ENCODE results near the gene CLSTN2. TPM values are rescaled to one million over a fixed set of nuclear protein-coding genes. Genes with fewer than 3 reads are reported as not detected.

The CLSTN2 gene
- total RNA-seq, 1 donor from 2014 or later, result 9.7 TPM

- DNase-seq (ENCODE audit: low read depth), result no peak
- TF ChIP-seq, protein P1, sequence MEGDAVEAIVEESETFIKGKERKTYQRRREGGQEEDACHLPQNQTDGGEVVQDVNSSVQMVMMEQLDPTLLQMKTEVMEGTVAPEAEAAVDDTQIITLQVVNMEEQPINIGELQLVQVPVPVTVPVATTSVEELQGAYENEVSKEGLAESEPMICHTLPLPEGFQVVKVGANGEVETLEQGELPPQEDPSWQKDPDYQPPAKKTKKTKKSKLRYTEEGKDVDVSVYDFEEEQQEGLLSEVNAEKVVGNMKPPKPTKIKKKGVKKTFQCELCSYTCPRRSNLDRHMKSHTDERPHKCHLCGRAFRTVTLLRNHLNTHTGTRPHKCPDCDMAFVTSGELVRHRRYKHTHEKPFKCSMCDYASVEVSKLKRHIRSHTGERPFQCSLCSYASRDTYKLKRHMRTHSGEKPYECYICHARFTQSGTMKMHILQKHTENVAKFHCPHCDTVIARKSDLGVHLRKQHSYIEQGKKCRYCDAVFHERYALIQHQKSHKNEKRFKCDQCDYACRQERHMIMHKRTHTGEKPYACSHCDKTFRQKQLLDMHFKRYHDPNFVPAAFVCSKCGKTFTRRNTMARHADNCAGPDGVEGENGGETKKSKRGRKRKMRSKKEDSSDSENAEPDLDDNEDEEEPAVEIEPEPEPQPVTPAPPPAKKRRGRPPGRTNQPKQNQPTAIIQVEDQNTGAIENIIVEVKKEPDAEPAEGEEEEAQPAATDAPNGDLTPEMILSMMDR (conservative IDR thresholded peaks at IDR 0.05; ENCODE audit: low read depth, low read length), result no peak
- H3K4me3 ChIP-seq (ENCODE audit: low read depth, low read length), result no peak overlapping the region
These were observed 254.3 kb downstream of the CLSTN2 start for GRCh38 chr3:140189267-140189666.

GRCh38 chr3:140189976-140190375 is 255.0 kb downstream of the CLSTN2 start:
- TF ChIP-seq, protein P1 (conservative IDR thresholded peaks at IDR 0.05; ENCODE audit: low read depth, low read length), result no peak
- no peak for DNase-seq (ENCODE audit: low read depth)
- no peak overlapping the region for H3K4me3 ChIP-seq (ENCODE audit: low read depth, low read length)

DNA sequence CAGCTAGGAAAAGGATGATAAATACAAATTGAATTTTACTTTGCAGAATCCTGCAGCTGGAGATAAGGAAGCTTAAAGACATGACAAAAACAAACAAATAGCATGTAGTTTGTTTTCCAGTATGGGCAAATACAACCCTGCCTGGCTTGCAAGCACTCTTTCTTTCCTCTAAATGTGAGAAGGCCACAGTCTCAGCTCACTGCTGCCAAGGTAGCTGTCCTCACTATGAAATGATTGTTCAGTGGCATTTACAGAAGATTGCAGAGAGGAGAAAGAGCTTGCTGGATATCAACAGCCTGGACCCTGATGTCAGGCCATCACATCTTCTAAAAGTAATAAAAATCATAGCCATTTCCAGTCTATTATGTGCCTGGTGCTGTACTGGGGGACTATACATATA is 262.0 kb downstream of the CLSTN2 start:
- no peak overlapping the region for H3K4me3 ChIP-seq (ENCODE audit: low read depth, low read length)
- TF ChIP-seq, protein P1 (conservative IDR thresholded peaks at IDR 0.05; ENCODE audit: low read depth, low read length), result no peak
- no peak for DNase-seq (ENCODE audit: low read depth)

DNA sequence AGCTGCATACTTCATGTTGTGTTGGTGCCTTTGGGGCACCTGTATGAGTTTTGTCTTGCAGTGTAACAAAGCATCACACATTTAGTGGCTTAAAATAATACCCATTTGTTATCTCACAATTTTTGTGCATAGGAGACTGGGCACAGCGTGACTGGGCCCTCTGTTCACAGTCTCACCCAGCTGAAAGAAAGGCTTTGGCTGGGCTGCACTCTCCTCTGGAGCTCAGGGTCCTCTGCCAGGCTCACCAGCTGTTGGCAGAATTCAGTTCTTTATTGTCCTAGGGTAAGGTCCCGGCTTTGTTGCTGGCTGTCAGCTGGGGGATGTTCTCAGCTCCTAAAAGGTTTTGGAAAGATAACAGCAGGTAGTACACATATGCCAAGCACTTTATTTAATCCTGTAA is 263.3 kb downstream of the CLSTN2 start:
- no peak overlapping the region for H3K4me3 ChIP-seq (ENCODE audit: low read depth, low read length)
- DNase-seq (ENCODE audit: low read depth), result no peak
- TF ChIP-seq, protein P1 (conservative IDR thresholded peaks at IDR 0.05; ENCODE audit: low read depth, low read length), result no peak

DNA sequence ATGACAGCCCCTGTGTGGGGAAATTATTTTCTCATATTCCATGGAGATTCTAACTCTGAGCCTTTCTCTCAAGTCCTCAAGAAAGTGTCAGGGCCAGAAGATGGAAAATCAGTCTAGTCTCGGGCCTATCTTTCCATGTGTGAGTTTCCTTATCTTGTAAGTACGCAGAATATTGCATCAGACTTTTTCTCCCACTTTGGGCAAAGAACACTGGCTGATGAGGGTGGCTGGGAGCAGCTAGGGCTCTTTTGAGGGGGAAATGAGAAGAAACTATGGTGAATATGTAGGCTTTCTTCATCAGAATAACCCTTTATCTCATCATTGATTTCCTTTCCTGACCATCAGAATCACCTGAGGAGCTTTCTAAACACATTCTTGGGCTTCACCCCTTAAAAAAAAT is 264.0 kb downstream of the CLSTN2 start:
- DNase-seq (ENCODE audit: low read depth), result no peak
- TF ChIP-seq, protein P1 (conservative IDR thresholded peaks at IDR 0.05; ENCODE audit: low read depth, low read length), result no peak
- no peak overlapping the region for H3K4me3 ChIP-seq (ENCODE audit: low read depth, low read length)

DNA sequence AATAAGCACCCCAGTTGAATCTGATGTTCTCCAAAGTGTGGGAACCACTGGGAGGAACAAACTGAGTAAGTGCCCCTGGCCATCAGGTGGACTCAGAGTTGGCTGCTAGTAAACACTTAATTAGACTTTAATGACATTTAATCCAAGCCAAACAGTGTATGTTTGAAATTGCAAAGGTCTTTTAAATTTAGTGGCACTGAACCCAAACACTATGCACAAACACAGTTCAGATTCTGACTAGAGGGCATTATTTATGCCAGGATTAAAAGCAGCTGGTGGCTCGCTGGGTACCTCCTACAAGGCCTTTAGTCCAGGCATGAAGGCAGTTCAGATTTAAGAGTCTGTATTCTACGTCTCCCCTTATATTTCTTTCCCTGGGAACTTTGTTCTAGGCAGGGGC is 264.8 kb downstream of the CLSTN2 start:
- H3K4me3 ChIP-seq (ENCODE audit: low read depth, low read length), result no peak overlapping the region
- TF ChIP-seq, protein P1 (conservative IDR thresholded peaks at IDR 0.05; ENCODE audit: low read depth, low read length), result no peak
- DNase-seq (ENCODE audit: low read depth), result no peak

GRCh38 chr3:140203510-140203909 is 268.5 kb downstream of the CLSTN2 start:
- no peak overlapping the region for H3K4me3 ChIP-seq (ENCODE audit: low read depth, low read length)
- DNase-seq (ENCODE audit: low read depth), result no peak
- TF ChIP-seq, protein P1 (conservative IDR thresholded peaks at IDR 0.05; ENCODE audit: low read depth, low read length), result no peak
